IPS-18c (cell line): ENCODE measurements around the gene PRR23E.

Experiments used
- H3K4me3 ChIP-seq: 2 replicates; pipeline ENCODE4 v1.7.0; 2013; ENCODE audit warnings: low read depth, mild to moderate bottlenecking, low read length, moderate library complexity; ENCODE audit not compliant: insufficient read depth
- H3K9me3 ChIP-seq: one replicate; pipeline ENCODE4 v1.6.1; 2013; ENCODE audit warnings: mild to moderate bottlenecking, low read length, moderate library complexity; ENCODE audit not compliant: control insufficient read depth, insufficient read depth

PRR23E gene

GRCh38 chr3:127212231-127212630 is 19.3 kb downstream of the PRR23E start:
- H3K9me3 ChIP-seq, result peaks cover 4% of the 10 kb centered on the region
- H3K4me3 ChIP-seq, result no peak overlapping the region

- peaks cover 4% of the 10 kb centered on the region for H3K9me3 ChIP-seq
These were observed 19.8 kb downstream of the PRR23E start for GRCh38 chr3:127212711-127213110.

GRCh38 chr3:127213381-127213918 is 20.5 kb downstream of the PRR23E start:
- Histone ChIP-seq H3K9me3 (peaks cover 4% of the 10 kb centered on the region), H3K4me3 (no peak overlapping the region)

More at GRCh38 chr3:127212711-127213110, 19.8 kb downstream of the PRR23E start:
- H3K4me3 ChIP-seq, result no peak overlapping the region

GRCh38 chr3:127214975-127215374 is 22.0 kb downstream of the PRR23E start:
- peaks cover 4% of the 10 kb centered on the region for H3K9me3 ChIP-seq
- no peak overlapping the region for H3K4me3 ChIP-seq

- peaks cover 4% of the 10 kb centered on the region for H3K9me3 ChIP-seq
- no peak overlapping the region for H3K4me3 ChIP-seq
These were observed 22.9 kb downstream of the PRR23E start for GRCh38 chr3:127215714-127216414.

- peaks cover under 1% of the 10 kb centered on the region for H3K9me3 ChIP-seq
- no peak overlapping the region for H3K4me3 ChIP-seq
These were observed 23.7 kb downstream of the PRR23E start for GRCh38 chr3:127216415-127217261.

- no peak overlapping the region for H3K4me3 ChIP-seq
- H3K9me3 ChIP-seq, result no peaks in the 10 kb centered on the region
These were observed 24.9 kb downstream of the PRR23E start for GRCh38 chr3:127217596-127218453.

- Histone ChIP-seq H3K4me3 (no peak overlapping the region), H3K9me3 (no peaks in the 10 kb centered on the region)
These were observed 25.6 kb downstream of the PRR23E start for GRCh38 chr3:127218454-127218922.

- Histone ChIP-seq H3K9me3 (no peaks in the 10 kb centered on the region), H3K4me3 (no peak overlapping the region)
These were observed 27.6 kb downstream of the PRR23E start for GRCh38 chr3:127220497-127220896.

- Histone ChIP-seq H3K4me3 (no peak overlapping the region), H3K9me3 (no peaks in the 10 kb centered on the region)
These were observed 28.1 kb downstream of the PRR23E start for GRCh38 chr3:127221037-127221436.

- H3K4me3 ChIP-seq, result no peak overlapping the region
These were observed 28.6 kb downstream of the PRR23E start for GRCh38 chr3:127221446-127222035.

GRCh38 chr3:127222163-127222562 is 29.2 kb downstream of the PRR23E start:
- Histone ChIP-seq H3K9me3 (no peaks in the 10 kb centered on the region), H3K4me3 (no peak overlapping the region)

More at GRCh38 chr3:127221446-127222035, 28.6 kb downstream of the PRR23E start:
- no peaks in the 10 kb centered on the region for H3K9me3 ChIP-seq

GRCh38 chr3:127222664-127223063 is 29.7 kb downstream of the PRR23E start:
- Histone ChIP-seq H3K4me3 (no peak overlapping the region), H3K9me3 (no peaks in the 10 kb centered on the region)

- no peaks in the 10 kb centered on the region for H3K9me3 ChIP-seq
These were observed 31.2 kb downstream of the PRR23E start for GRCh38 chr3:127224118-127224517.

GRCh38 chr3:127226457-127226856 is 33.5 kb downstream of the PRR23E start:
- Histone ChIP-seq H3K9me3 (no peaks in the 10 kb centered on the region), H3K4me3 (no peak overlapping the region)

More at GRCh38 chr3:127224118-127224517, 31.2 kb downstream of the PRR23E start:
- no peak overlapping the region for H3K4me3 ChIP-seq

- H3K4me3 ChIP-seq, result no peak overlapping the region
- no peaks in the 10 kb centered on the region for H3K9me3 ChIP-seq
These were observed 34.3 kb downstream of the PRR23E start for GRCh38 chr3:127226946-127227842.
